HG03039 (cell line): ENCODE data around the gene SEC31A.

Experiments used
- ATAC-seq: cut with Tn5 transposase; IDR thresholded peaks from one replicate; pipeline ENCODE4 v1.9.1; 2021; ENCODE audit warnings: mild to moderate bottlenecking, moderate library complexity; ENCODE audit not compliant: unreplicated experiment

The SEC31A gene

GRCh38 chr4:82798168-82799005 is 92.6 kb downstream of the SEC31A start, which contains the start of gene SCD5:
Gene SCD5 (minus strand): TSS chr4:82798796. CDS start chr4:82798537, 259 bp downstream.
- peak; percentile 93 for ATAC-seq

GRCh38 chr4:82797405-82798111 is 93.4 kb downstream of the SEC31A start:
- ATAC-seq: no peak

- ATAC-seq: no peak
These were observed 93.9 kb downstream of the SEC31A start for GRCh38 chr4:82797040-82797404.

GRCh38 chr4:82792912-82793649 is 97.9 kb downstream of the SEC31A start:
- no peak for ATAC-seq

GRCh38 chr4:82791179-82791578 is 99.8 kb downstream of the SEC31A start:
- no peak for ATAC-seq

GRCh38 chr4:82790060-82790660 is 100.8 kb downstream of the SEC31A start:
- ATAC-seq: no peak

GRCh38 chr4:82789025-82789776 is 101.8 kb downstream of the SEC31A start:
- no peak for ATAC-seq

GRCh38 chr4:82787342-82787741 is 103.6 kb downstream of the SEC31A start:
- ATAC-seq: no peak

- ATAC-seq: no peak
These were observed 104.1 kb downstream of the SEC31A start for GRCh38 chr4:82786828-82787227.

GRCh38 chr4:82785611-82786400 is 105.1 kb downstream of the SEC31A start:
- no peak for ATAC-seq

- no peak for ATAC-seq
These were observed 106.0 kb downstream of the SEC31A start for GRCh38 chr4:82784681-82785610.

GRCh38 chr4:82782626-82783345 is 108.2 kb downstream of the SEC31A start:
- no peak for ATAC-seq

- no peak for ATAC-seq
These were observed 110.2 kb downstream of the SEC31A start for GRCh38 chr4:82780752-82781231.

- no peak for ATAC-seq
These were observed 110.7 kb downstream of the SEC31A start for GRCh38 chr4:82780170-82780751.

GRCh38 chr4:82779032-82779431 is 111.9 kb downstream of the SEC31A start:
- ATAC-seq: no peak

GRCh38 chr4:82777857-82778525 is 113.0 kb downstream of the SEC31A start:
- ATAC-seq: no peak
